Panc1 (cell line): ENCODE data around the gene NSD1. TPM values are rescaled to one million over a fixed set of nuclear protein-coding genes. Genes with fewer than 3 reads are reported as not detected.

ENCODE experiments used
- ATAC-seq: fragments of 200-7000 bp; cut with Tn5 transposase; 2 replicates; pipeline ENCODE4 v1.9.1; 2020; ENCODE audit warnings: mild to moderate bottlenecking, moderate library complexity
- BruUV-seq: library from RNA; stranded (reverse); fragments of 400-500 nt; replicated peaks from 2 replicates; lab custom pipeline; 2021; lab: Mats Ljungman, UMichigan
- CTCF ChIA-PET: fragments of 300-600 bp; sonication (Branson Sonifier 250); formaldehyde crosslinking; loops from one replicate; lab custom pipeline; 2022; ENCODE audit warnings: antibody characterized with exemption; lab: Charles Lee
- POLR2A ChIA-PET: fragments of 300-600 bp; sonication (Branson Sonifier 250); formaldehyde crosslinking; loops from one replicate; lab custom pipeline; 2022; ENCODE audit warnings: antibody characterized with exemption; lab: Charles Lee
- DNase-seq: peaks from one replicate; pipeline ENCODE4 v3.0.0-alpha.2; 2010; ENCODE audit warnings: low read depth, low spot score
- H3K27ac ChIP-seq: 2 replicates; pipeline ENCODE4 v1.5.1; 2011; ENCODE audit warnings: mild to moderate bottlenecking, low read length, inconsistent platforms
- H3K27me3 ChIP-seq: fragments of 200-500 bp; sonication (Bioruptor generic); 2 replicates; pipeline ENCODE4 v1.6.0; 2014; ENCODE audit warnings: low read length, inconsistent platforms; ENCODE audit not compliant: control insufficient read depth, insufficient read depth
- H3K36me3 ChIP-seq: fragments of 200-500 bp; sonication (Bioruptor generic); 2 replicates; pipeline ENCODE4 v1.5.1; 2014; ENCODE audit warnings: inconsistent platforms, mild to moderate bottlenecking, low read length, moderate library complexity; ENCODE audit not compliant: control insufficient read depth, insufficient read depth
- H3K4me1 ChIP-seq: 2 replicates; pipeline ENCODE4 v1.5.1; 2011; ENCODE audit warnings: inconsistent platforms, mild to moderate bottlenecking, low read length, moderate library complexity; ENCODE audit not compliant: control insufficient read depth, insufficient read depth
- H3K4me3 ChIP-seq, 2 experiments: 2 replicates each; pipeline ENCODE4 v1.5.1; 2011 to 2012; ENCODE audit warnings: low read depth in 2 of 2, low read length in 2 of 2, mild to moderate bottlenecking in 2 of 2, inconsistent platforms in 1 of 2, moderate library complexity in 1 of 2
- H3K9me3 ChIP-seq: fragments of 200-500 bp; sonication (Bioruptor generic); 2 replicates; pipeline ENCODE4 v1.5.1; 2014; ENCODE audit warnings: low read depth, mild to moderate bottlenecking, inconsistent platforms, low read length, moderate library complexity; ENCODE audit not compliant: control insufficient read depth, insufficient read depth
- CTCF ChIP-seq: fragments of 450-650 bp; IDR thresholded peaks from 2 replicates; pipeline ENCODE4 v1.5.1; 2017; ENCODE audit warnings: mild to moderate bottlenecking
- POLR2AphosphoS5 ChIP-seq: IDR thresholded peaks from 2 replicates; pipeline ENCODE4 v1.6.1; 2012; ENCODE audit warnings: mild to moderate bottlenecking, low read depth, low read length, moderate library complexity
- REST ChIP-seq, 2 experiments: IDR thresholded peaks; 2 replicates each; pipeline ENCODE4 v1.6.1; 2011 to 2012; ENCODE audit warnings: low read depth in 2 of 2, control low read depth in 1 of 2, low read length in 1 of 2, mild to moderate bottlenecking in 1 of 2, moderate library complexity in 1 of 2; ENCODE audit not compliant: insufficient read depth in 1 of 2
- SIN3A ChIP-seq: IDR thresholded peaks from 2 replicates; pipeline ENCODE4 v1.6.1; 2012; ENCODE audit warnings: low read depth, mild to moderate bottlenecking, low read length, moderate library complexity, borderline replicate concordance; ENCODE audit not compliant: insufficient read depth
- TCF7L2 ChIP-seq: IDR thresholded peaks from 2 replicates; pipeline ENCODE4 v1.6.1; 2011; ENCODE audit warnings: mild to moderate bottlenecking, low read depth, low read length, inconsistent platforms
- in situ Hi-C: cut with HindIII; loops from 2 replicates; pipeline ENCODE4 v1.10.0; 2016; ENCODE audit warnings: low sequenced_read_pairs, low pct_unique_long_range_greater_than_20kb
- intact Hi-C: fragments of 100-400 bp; cut with micrococcal nuclease; formaldehyde crosslinking; loops from one replicate; pipeline ENCODE4 v1.10.0; 2022; ENCODE audit not compliant: unreplicated experiment
- total RNA-seq: library from RNA; stranded (reverse); gene quantifications from one replicate; pipeline ENCODE4 v1.2.1, GENCODE V29; 2021; ENCODE audit not compliant: unreplicated experiment

Gene NSD1
- total RNA-seq, 1 experiment from 2014 or later, result 58.7 TPM

- Histone ChIP-seq H3K4me1 (peaks cover 24% of the 10 kb centered on the region), H3K4me3 (no peak overlapping the region), H3K27ac (no peak overlapping the region), H3K9me3 (no peaks in the 10 kb centered on the region), H3K36me3 (peaks cover 13% of the 10 kb centered on the region), H3K27me3 (no peaks in the 10 kb centered on the region)
- DNase-seq (no peak), ATAC-seq (no peak)
- BruUV-seq, result no TSS peak
- TF ChIP-seq CTCF (no peak), TCF7L2 (no peak), REST (IDR thresholded peaks at IDR 0.05; ENCODE audit: insufficient read depth in 1 of 2, low read depth in 2 of 2, low read length in 1 of 2) (no peak), POLR2AphosphoS5 (no peak), SIN3A (no peak)
- POLR2A ChIA-PET, result interaction anchor here (0.6 kb wide), 2 partner anchors 32 to 63 kb away, joined by 3 to 5 read pairs; no protein-coding TSS in a partner anchor
- in situ Hi-C loops, result no loop called here
- intact Hi-C loops, result no loop called here
- CTCF ChIA-PET, result no interaction called here
These were observed 164.3 kb downstream of the NSD1 start for GRCh38 chr5:177297922-177298321.

- no TSS peak for BruUV-seq
- Histone ChIP-seq H3K4me3 (no peak overlapping the region), H3K27me3 (no peaks in the 10 kb centered on the region), H3K4me1 (peaks cover 24% of the 10 kb centered on the region), H3K9me3 (no peaks in the 10 kb centered on the region), H3K36me3 (peaks cover 2% of the 10 kb centered on the region; the same call in 1 of the 2 replicates), H3K27ac (no peak overlapping the region)
- TF ChIP-seq CTCF (no peak), REST (IDR thresholded peaks at IDR 0.05; ENCODE audit: insufficient read depth in 1 of 2, low read depth in 2 of 2, low read length in 1 of 2) (no peak), TCF7L2 (no peak), SIN3A (no peak), POLR2AphosphoS5 (no peak)
- ChIA-PET POLR2A (no interaction called here), CTCF (no interaction called here)
- DNase-seq (no peak), ATAC-seq (no peak)
- in situ Hi-C loops, result no loop called here
- intact Hi-C loops, result loop anchor here (5.0 kb wide), 1 partner anchor 187 kb away; no protein-coding TSS in a partner anchor
These were observed 166.1 kb downstream of the NSD1 start for GRCh38 chr5:177299697-177300096.
